Pancreas (tissue), 10 donors: ENCODE measurements around the gene TMEM107. TPM values are rescaled to one million over a fixed set of nuclear protein-coding genes. Genes with fewer than 3 reads are reported as not detected.

ENCODE experiments used
- ATAC-seq, 4 donors: fragments of 200-7000 bp; cut with Tn5 transposase; one replicate each; pipeline versions ENCODE4 v1.8.0 to v1.9.1; 2020; ENCODE audit warnings: mild to moderate bottlenecking in 4 of 4, moderate library complexity in 4 of 4
- DNase-seq, 6 donors: peaks; one replicate each; pipeline ENCODE4 v3.0.0-alpha.2; 2020
- FAIRE-seq: peaks from 2 replicates; lab custom pipeline; 2012; peaks lifted over from hg19 to GRCh38; lab: Jason Lieb, UNC
- H3K27ac ChIP-seq, 4 donors: fragments of 200-600 bp; sonication (generic); 1 replicate in 3 of 4; 2 replicates in 1 of 4; pipeline versions ENCODE4 v1.5.0 to v1.8.0; 2020
- H3K27me3 ChIP-seq, 4 donors: fragments of 200-600 bp; one replicate each; pipeline ENCODE4 v1.8.0; 2021
- H3K36me3 ChIP-seq, 3 donors: fragments of 200-600 bp; sonication (generic) in 1 of 3; one replicate each; pipeline versions ENCODE4 v1.5.0 to v1.8.0; 2020 to 2021
- H3K4me1 ChIP-seq, 3 donors: fragments of 200-600 bp; one replicate each; pipeline ENCODE4 v1.8.0; 2021
- H3K4me3 ChIP-seq, 4 donors: fragments of 200-600 bp; sonication (generic) in 2 of 4; one replicate each; pipeline versions ENCODE4 v1.5.0 to v1.8.0; 2020 to 2021
- H3K9me3 ChIP-seq, 4 donors: fragments of 200-600 bp; one replicate each; pipeline ENCODE4 v1.8.0; 2021
- CTCF ChIP-seq, 4 donors: fragments of 200-600 bp; sonication (generic) in 3 of 4; IDR thresholded peaks; one replicate each; pipeline versions ENCODE4 v1.5.0 to v1.8.0; 2021; ENCODE audit warnings: antibody characterized with exemption in 4 of 4
- WGBS, 2 donors: extraction: QIAGEN DNeasy Blood & Tissue Kit; methylation state at CpG; one replicate each; pipeline ENCODE4 v1.1.7; 2013; 5-methylcytosine and 5-hydroxymethylcytosine counted together
- intact Hi-C, 3 donors: fragments of 100-400 bp; cut with DNase I; formaldehyde crosslinking; loops; one replicate each; pipeline versions ENCODE4 v1.11.1 to v1.14.2; 2022
- polyA plus RNA-seq, 2 donors: library from polyadenylated mRNA; stranded (reverse); fragments of 200-250 nt; gene quantifications; one replicate each; pipeline ENCODE4 v1.2.3, GENCODE V29; 2013
- total RNA-seq, 6 donors: library from RNA; stranded (reverse); fragmentation: NEBNext Ultra II Directional in 4 of 6; extraction: Animal tissue kit (Norgen Biotek cat#: 25700) in 4 of 6; gene quantifications; one replicate each; pipeline versions ENCODE4 v1.2.1 to v1.2.4, GENCODE V29; 2021 to 2023
- donor health status: healthy with polysubstance abuse.
- donor health status: DM: no; HTN: no; CAD: no; lungs with moderate emphysema.
- donor health status: DM: no; HTN: no; CAD: no.
- donor health status: control.
- donor health status: control.
- donor health status: Bipolar disorder and iron deficiency.
- donor health status: DM: yes; HTN: yes; CAD: no.
- donor health status: DM: no; HTN: no; CAD: no.
- donor health status: DM: no; HTN: no; CAD: no.
- donor health status: DM: yes; HTN: yes; CAD: no.

TMEM107 gene
- total and polyA plus RNA-seq, 8 donors: 5.2 to 11.1 (median 6.3) TPM

GRCh38 chr17:8162233-8162996 lies 13.8 kb downstream of the TMEM107 start, which contains the start of gene VAMP2:
Gene VAMP2 (minus strand): TSS chr17:8162948. CDS start chr17:8162879, 69 bp downstream.
- peak; percentile 71 to 94 (median 84) for DNase-seq
- H3K27me3 ChIP-seq: no peaks in the 10 kb centered on the region
- ATAC-seq: peak; percentile 62 to 81 (median 62)
- intact Hi-C loops: loop anchor here in 1 of 3 donors (5.0 kb wide), 1 partner anchor 35 kb away; no protein-coding TSS in a partner anchor
- no peak for FAIRE-seq
- H3K4me1 ChIP-seq: peaks cover 17 to 25% (median 17%) of the 10 kb centered on the region in 3 donors
- TF ChIP-seq CTCF (IDR thresholded peaks at IDR 0.05): no peak
- H3K9me3 ChIP-seq: no peaks in the 10 kb centered on the region
- H3K36me3 ChIP-seq: no peaks in the 10 kb centered on the region
- WGBS, 2 donors: 0 to 1% methylated on average over 60 to 75 of the region's 75 CpGs
- H3K27ac ChIP-seq: peak within 1 kb of the TSS; percentile 82 to 99 (median 96)
- H3K4me3 ChIP-seq: peak within 1 kb of the TSS; percentile 68 to 100 (median 99)

DNA sequence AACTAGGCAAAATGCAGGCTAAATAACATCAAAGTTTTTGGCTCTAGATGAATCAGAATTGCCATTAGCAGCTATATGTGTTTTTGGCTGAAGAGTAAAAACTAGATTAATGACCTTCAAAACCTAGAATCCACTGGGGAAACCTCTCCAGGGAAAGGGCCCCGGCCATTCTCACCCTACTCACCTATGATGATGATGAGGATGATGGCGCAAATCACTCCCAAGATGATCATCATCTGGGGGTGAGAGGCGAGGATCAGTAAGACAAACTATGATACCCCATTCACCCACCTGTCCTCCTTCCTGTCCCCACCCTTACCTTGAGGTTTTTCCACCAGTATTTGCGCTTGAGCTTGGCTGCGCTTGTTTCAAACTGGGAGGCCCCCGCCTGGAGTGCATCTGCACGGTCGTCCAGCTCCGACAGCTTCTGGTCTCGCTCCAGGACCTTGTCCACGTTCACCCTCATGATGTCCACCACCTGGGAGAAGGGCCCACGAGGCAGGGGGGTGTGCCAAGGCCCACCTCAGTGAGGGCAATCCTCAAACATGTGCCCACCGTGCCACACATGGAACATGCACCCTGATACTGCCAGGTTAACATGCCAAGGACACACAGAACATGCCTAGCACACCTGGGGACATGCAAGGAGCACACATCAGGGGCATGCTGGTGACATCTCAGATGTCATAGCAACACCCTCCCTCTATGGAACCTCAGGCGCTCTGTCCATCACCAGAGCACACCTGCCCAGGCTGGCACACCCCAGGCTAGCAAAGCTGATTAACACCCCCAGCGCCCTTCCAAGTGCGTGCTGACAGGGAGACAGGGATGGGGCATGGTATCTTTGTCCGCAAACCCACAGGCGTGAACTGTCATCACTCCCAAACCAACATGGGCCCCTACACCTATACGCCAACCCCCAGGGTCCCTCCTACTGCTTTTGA lies 14.6 kb downstream of the TMEM107 start:
- Histone ChIP-seq H3K27ac (peak overlapping the region; percentile 82 to 99 (median 96)), H3K36me3 (no peaks in the 10 kb centered on the region), H3K9me3 (no peaks in the 10 kb centered on the region), H3K4me1 (peaks cover 17 to 25% (median 17%) of the 10 kb centered on the region in 3 donors), H3K4me3 (peak overlapping the region; percentile 68 to 100 (median 99)), H3K27me3 (no peaks in the 10 kb centered on the region)
- intact Hi-C loops: loop anchor here in 1 of 3 donors (5.0 kb wide), 1 partner anchor 34 kb away; no protein-coding TSS in a partner anchor
- FAIRE-seq (no peak), ATAC-seq (no peak), DNase-seq (peak in 3 of 6 donors; percentile 36 to 65 (median 54))
- WGBS, 2 donors: 31 to 38% methylated on average over 19 of the region's 19 CpGs
- no peak for TF ChIP-seq CTCF (IDR thresholded peaks at IDR 0.05)

DNA sequence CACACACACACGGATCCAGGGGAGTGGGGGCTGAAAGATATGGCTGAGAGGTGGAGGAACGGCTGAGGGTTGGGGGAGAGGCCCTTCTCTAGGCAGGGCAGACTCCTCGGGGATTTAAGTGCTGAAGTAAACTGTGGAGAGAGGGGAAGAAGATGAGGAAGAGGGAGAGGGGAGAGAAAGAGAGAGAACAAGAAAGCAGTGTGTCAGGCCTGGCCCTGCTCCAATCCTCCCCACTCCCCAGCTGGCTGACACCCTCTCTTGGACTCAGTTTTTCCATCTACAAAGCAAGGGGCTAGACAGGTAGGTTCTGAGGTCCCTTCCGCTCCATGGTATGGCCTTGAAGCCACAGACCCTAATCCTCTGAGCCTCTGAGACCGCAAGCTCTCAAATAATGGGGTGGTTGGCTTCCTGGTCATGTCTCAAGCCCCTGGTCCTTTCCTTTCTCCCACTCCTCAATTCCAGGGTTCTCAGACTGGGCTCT lies 15.4 kb downstream of the TMEM107 start:
- Histone ChIP-seq H3K27me3 (no peaks in the 10 kb centered on the region), H3K27ac (peak overlapping the region in 2 of 4 donors; percentile 98 to 99), H3K4me3 (peak overlapping the region in 1 of 4 donors; percentile 99), H3K36me3 (no peaks in the 10 kb centered on the region), H3K4me1 (peaks cover 17 to 25% (median 17%) of the 10 kb centered on the region in 3 donors), H3K9me3 (no peaks in the 10 kb centered on the region)
- DNase-seq: peak in 2 of 6 donors; percentile 27 to 46
- TF ChIP-seq CTCF (IDR thresholded peaks at IDR 0.05): no peak
- WGBS, 2 donors: 45% methylated on average over 5 of the region's 5 CpGs
- ATAC-seq: no peak
- no peak for FAIRE-seq
- intact Hi-C loops: loop anchor here in 1 of 3 donors (5.0 kb wide), 1 partner anchor 33 kb away; no protein-coding TSS in a partner anchor

- no peaks in the 10 kb centered on the region for H3K36me3 ChIP-seq
- peaks cover 17 to 26% (median 17%) of the 10 kb centered on the region in 3 donors for H3K4me1 ChIP-seq
- no peak for DNase-seq
- no peak for TF ChIP-seq CTCF (IDR thresholded peaks at IDR 0.05)
- no peaks in the 10 kb centered on the region for H3K9me3 ChIP-seq
- no peak for ATAC-seq
- no peaks in the 10 kb centered on the region for H3K27me3 ChIP-seq
- 57 to 61% methylated on average over 3 to 4 of the region's 4 CpGs for WGBS, 2 donors
- FAIRE-seq: no peak
- intact Hi-C loops: loop anchor here in 1 of 3 donors (5.0 kb wide), 1 partner anchor 33 kb away; no protein-coding TSS in a partner anchor
- no peak overlapping the region for H3K4me3 ChIP-seq
- no peak overlapping the region for H3K27ac ChIP-seq
These were observed 16.0 kb downstream of the TMEM107 start for GRCh38 chr17:8160224-8160577.
